IPS-NIHi11 (cell line): ENCODE data around the gene ABCC1.
"Not testable (repeated sequence)": the region's sequence is repeated elsewhere in the genome, so short reads cannot be mapped to it uniquely, and the experiment has no call there.

Experiments used
- DNase-seq: peaks from one replicate; pipeline ENCODE4 v3.0.0; 2012; ENCODE audit warnings: mixed read lengths, low spot score

ABCC1 gene

GRCh38 chr16:16141141-16141540 is 191.7 kb downstream of the ABCC1 start:
- DNase-seq, result no peak

GRCh38 chr16:16141784-16142396 is 192.5 kb downstream of the ABCC1 start:
- no peak for DNase-seq

GRCh38 chr16:16143038-16143763 is 193.8 kb downstream of the ABCC1 start:
- peak; percentile 81 for DNase-seq

GRCh38 chr16:16143931-16144330 is 194.5 kb downstream of the ABCC1 start:
- no peak for DNase-seq

- DNase-seq, result no peak
Measured at GRCh38 chr16:16144416-16144815, 195.0 kb downstream of the ABCC1 start.

GRCh38 chr16:16145286-16145685 is 195.9 kb downstream of the ABCC1 start:
- DNase-seq, result no peak

- no peak for DNase-seq
Measured at GRCh38 chr16:16146380-16147315, 197.2 kb downstream of the ABCC1 start.

- no peak for DNase-seq
Measured at GRCh38 chr16:16147316-16147999, 198.0 kb downstream of the ABCC1 start.

- peak; percentile 41 for DNase-seq
Measured at GRCh38 chr16:16148000-16148599, 198.7 kb downstream of the ABCC1 start.

- peak; percentile 35 for DNase-seq
Measured at GRCh38 chr16:16148755-16149154, 199.3 kb downstream of the ABCC1 start.

- no peak for DNase-seq
Measured at GRCh38 chr16:16149710-16150116, 200.3 kb downstream of the ABCC1 start.

- DNase-seq, result peak; percentile 46
Measured at GRCh38 chr16:16150117-16150877, 200.9 kb downstream of the ABCC1 start.

- DNase-seq, result no peak
Measured at GRCh38 chr16:16150878-16151152, 201.4 kb downstream of the ABCC1 start.

- no peak for DNase-seq
Measured at GRCh38 chr16:16151315-16151714, 201.9 kb downstream of the ABCC1 start.

- DNase-seq, result not testable (repeated sequence)
Measured at GRCh38 chr16:16153000-16153399, 203.6 kb downstream of the ABCC1 start.

GRCh38 chr16:16154281-16154951 is 205.0 kb downstream of the ABCC1 start:
- no peak for DNase-seq

- DNase-seq, result no peak
Measured at GRCh38 chr16:16155234-16155633, 205.8 kb downstream of the ABCC1 start.

- no peak for DNase-seq
Measured at GRCh38 chr16:16157166-16157565, 207.8 kb downstream of the ABCC1 start.

- DNase-seq, result no peak
Measured at GRCh38 chr16:16158082-16158658, 208.8 kb downstream of the ABCC1 start.

GRCh38 chr16:16158741-16159374 is 209.4 kb downstream of the ABCC1 start:
- no peak for DNase-seq
